T follicular helper cell (primary cell): Measurements from ENCODE around the gene CTNNA3.

Source experiments
- DNase-seq: peaks from one replicate; pipeline ENCODE4 v3.0.0-alpha.2; 2020; ENCODE audit warnings: low read depth

The CTNNA3 gene

GRCh38 chr10:66869635-66870034, 826.4 kb downstream of the CTNNA3 start:
- DNase-seq: no peak

GRCh38 chr10:66862687-66863258, 833.2 kb downstream of the CTNNA3 start:
- no peak for DNase-seq

GRCh38 chr10:66860376-66860945, 835.5 kb downstream of the CTNNA3 start:
- no peak for DNase-seq

DNA sequence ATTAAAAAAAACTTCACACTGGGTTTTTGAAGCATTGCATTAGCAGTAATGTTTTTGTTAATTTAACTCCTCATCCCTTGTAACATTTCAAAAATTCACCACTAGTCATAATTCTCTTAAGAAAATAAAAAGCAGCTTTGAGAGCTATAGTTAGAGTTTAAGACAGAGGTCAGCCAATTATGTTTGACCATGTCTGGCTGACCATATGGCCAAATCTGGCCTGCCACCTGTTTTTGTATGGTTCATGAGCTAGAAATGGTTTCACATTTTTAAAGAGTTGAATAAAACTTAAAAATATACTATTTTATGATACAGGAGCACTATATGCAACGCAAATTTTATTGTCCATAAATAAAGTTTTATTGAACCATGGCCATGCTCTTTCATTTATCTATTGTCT, 843.2 kb downstream of the CTNNA3 start:
- no peak for DNase-seq

DNA sequence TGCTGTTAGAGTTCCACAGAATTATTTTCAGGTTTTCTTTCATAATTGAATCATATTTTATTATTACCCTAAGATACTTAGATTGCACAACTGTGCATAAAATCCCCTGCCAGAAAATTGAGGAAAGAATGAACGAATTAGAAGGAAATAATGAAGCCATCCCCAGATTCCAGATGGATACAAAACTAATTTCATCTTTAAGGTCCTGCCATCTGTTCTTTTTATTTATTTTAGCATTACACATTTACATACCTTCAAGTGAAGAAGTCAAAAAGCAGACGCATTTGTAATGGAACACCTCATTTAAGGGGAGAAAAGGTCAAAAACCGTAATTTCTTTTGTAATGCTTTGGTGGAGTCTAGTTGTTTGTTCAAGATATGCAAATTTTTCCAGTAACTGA, 847.1 kb downstream of the CTNNA3 start:
- no peak for DNase-seq

GRCh38 chr10:66844176-66844942, 851.6 kb downstream of the CTNNA3 start:
- DNase-seq: no peak

- DNase-seq: no peak
Measured at GRCh38 chr10:66843396-66843795, 852.6 kb downstream of the CTNNA3 start.

DNA sequence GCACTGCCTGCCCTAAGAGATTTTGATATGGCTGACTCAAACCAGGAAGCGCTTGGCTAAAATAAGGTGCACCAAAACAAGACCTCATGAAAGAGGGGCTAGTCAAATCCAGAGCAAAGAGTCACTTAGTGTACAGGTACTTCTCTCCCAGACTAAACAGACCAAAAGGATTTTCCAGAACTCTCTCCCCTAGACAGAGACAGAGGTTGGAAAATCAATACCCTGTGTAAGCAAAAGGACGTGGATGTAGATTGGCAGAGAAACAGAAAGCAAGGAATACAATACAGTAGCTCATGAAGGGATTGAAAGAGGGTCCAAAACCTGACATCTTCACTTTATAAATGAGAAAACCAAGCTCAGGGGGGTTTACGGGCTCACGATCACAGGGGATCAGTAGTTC, 853.1 kb downstream of the CTNNA3 start:
- no peak for DNase-seq

DNA sequence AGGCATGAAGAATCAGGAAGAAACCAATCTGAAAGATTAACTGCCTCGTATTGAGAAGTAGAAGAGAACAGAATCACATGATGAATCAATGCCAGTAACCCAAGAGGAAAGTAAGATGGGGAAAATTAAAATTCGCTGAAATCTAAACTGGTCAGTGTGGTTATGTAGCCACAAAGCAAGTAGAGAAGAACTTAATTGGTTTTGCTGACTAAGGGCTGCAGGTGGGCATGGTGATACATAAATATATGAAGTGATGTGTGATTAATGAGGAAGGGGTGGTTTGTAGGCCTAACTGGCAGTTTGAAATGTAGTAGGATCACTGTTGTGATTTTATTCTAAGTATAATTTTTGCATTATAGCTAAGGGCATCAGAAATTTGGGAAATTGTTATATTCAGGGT, 853.6 kb downstream of the CTNNA3 start:
- DNase-seq: no peak

- DNase-seq: no peak
Measured at GRCh38 chr10:66838656-66839055, 857.3 kb downstream of the CTNNA3 start.

GRCh38 chr10:66837990-66838389, 858.0 kb downstream of the CTNNA3 start:
- DNase-seq: no peak

DNA sequence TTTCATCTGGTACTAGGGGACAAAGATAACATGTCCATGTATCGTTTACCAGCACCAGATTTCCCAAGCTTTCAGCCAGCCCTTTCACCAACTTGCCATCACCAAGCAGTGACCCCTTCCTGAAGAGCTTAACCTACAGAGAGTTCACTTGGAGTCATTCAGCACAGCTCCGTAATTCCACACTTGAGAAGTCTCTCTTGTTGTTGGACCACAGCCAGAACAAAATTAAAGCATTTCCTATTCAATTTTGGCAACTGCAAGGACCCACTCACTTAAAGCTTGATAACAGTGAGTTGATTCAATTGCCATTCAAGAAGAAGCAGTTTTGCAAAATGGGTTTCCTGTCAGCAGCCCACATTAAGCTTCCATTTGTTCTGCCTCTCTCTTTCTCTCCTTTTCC, 858.7 kb downstream of the CTNNA3 start:
- no peak for DNase-seq

- DNase-seq: no peak
Measured at GRCh38 chr10:66836771-66837170, 859.2 kb downstream of the CTNNA3 start.

- DNase-seq: no peak
Measured at GRCh38 chr10:66836057-66836456, 859.9 kb downstream of the CTNNA3 start.

DNA sequence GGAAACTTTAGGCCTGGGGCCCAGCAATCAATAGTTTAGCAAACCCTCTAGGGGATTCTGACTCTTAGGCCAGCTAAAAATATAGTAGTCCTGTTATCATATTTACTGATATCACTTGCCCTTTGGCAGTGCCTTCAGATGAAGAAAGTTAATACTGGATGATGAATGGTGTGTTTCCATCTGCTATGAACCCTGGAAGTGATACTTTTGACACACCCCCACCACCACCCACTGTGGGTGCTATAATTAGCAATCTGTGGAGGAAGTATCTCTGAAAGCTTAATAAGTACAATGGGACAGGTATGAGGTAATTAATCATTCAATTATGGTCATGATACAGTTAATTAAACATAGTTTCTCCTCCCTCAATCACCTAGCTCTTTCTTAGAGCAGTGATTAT, 860.6 kb downstream of the CTNNA3 start:
- DNase-seq: no peak

GRCh38 chr10:66834802-66835201, 861.2 kb downstream of the CTNNA3 start:
- DNase-seq: no peak

GRCh38 chr10:66833861-66834260, 862.1 kb downstream of the CTNNA3 start:
- no peak for DNase-seq

- no peak for DNase-seq
Measured at GRCh38 chr10:66832781-66833422, 863.1 kb downstream of the CTNNA3 start.

DNA sequence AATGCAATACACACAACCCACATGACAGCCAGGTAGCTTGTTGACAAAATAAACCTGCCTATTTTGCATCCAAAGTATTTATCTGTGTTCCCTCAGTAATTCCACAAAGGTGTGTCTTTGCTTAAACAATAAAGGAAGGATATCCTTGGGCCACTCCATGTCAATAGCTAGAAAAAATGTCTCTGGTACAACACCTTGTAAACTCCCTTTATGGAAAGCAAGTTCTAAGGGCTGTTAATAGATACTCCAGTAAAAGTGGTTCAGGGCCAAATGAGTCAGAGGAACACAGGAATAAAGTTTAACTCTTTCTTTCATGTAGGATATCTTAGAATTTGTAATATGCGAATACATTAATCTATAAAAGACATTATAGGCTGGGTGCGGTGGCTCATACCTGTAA, 867.0 kb downstream of the CTNNA3 start:
- no peak for DNase-seq

GRCh38 chr10:66827353-66827752, 868.6 kb downstream of the CTNNA3 start:
- DNase-seq: no peak

DNA sequence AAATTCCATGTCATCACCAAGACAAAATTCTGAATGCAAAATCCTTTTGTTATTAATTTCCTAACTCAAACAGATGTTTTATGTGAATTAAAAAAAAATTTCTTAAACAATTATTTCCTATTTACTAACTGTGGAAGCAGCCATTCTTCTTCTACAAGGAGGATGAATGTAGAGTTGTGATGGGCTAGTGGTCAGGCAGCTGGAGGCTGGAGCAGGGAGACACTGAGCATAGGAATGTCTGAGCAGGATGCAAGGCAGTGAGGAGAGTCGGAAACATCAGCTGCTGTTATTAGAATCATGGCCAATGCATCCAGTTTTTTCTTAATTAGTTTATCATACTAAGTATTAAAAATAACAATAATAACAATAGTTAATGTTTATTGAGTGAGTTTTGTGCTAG, 872.7 kb downstream of the CTNNA3 start:
- DNase-seq: no peak

GRCh38 chr10:66822801-66823200, 873.2 kb downstream of the CTNNA3 start:
- no peak for DNase-seq

GRCh38 chr10:66819691-66820090, 876.3 kb downstream of the CTNNA3 start:
- no peak for DNase-seq
